Adrenal gland (tissue), 12 donors: ENCODE measurements around the gene RAB27B. TPM values are rescaled to one million over a fixed set of nuclear protein-coding genes. Genes with fewer than 3 reads are reported as not detected.

ENCODE experiments used
- DNase-seq, 7 donors: peaks; one replicate each; pipeline ENCODE4 v3.0.0-alpha.2; 2019 to 2020
- H3K27ac ChIP-seq, 5 donors: fragments of 200-600 bp; sonication (generic) in 4 of 5; 1 replicate in 3 of 5; 2 replicates in 2 of 5; pipeline versions ENCODE4 v1.5.1 to v1.8.0; 2016 to 2020; ENCODE audit warnings: mild to moderate bottlenecking in 1 of 5
- H3K27me3 ChIP-seq: fragments of 200-600 bp; 2 replicates; pipeline ENCODE4 v1.8.0; 2021
- H3K36me3 ChIP-seq, 2 donors: fragments of 200-600 bp; replicated peaks in 1 of 2; 1 replicate in 1 of 2; 2 replicates in 1 of 2; pipeline versions ENCODE4 v1.5.1 to v1.8.0; 2018 to 2022
- H3K4me1 ChIP-seq, 2 donors: fragments of 200-600 bp; replicated peaks in 1 of 2; 1 replicate in 1 of 2; 2 replicates in 1 of 2; pipeline versions ENCODE4 v1.5.1 to v1.8.0; 2018 to 2021
- H3K4me3 ChIP-seq, 4 donors: fragments of 200-600 bp; sonication (generic) in 3 of 4; one replicate each; pipeline ENCODE4 v1.5.1; 2016 to 2018
- H3K9me3 ChIP-seq, 3 donors: fragments of 200-600 bp; sonication (generic) in 1 of 3; replicated peaks in 1 of 3; 1 replicate in 2 of 3; 2 replicates in 1 of 3; pipeline versions ENCODE4 v1.5.1 to v1.8.0; 2016 to 2021
- POLR2A ChIP-seq, 2 donors: fragments of 450-650 bp; IDR thresholded peaks; one replicate each; pipeline ENCODE4 v1.6.1; 2017; ENCODE audit warnings: antibody characterized with exemption in 2 of 2, mild to moderate bottlenecking in 2 of 2, moderate library complexity in 1 of 2
- WGBS, 4 donors: extraction: QIAGEN DNeasy Blood & Tissue Kit in 2 of 4; methylation state at CpG; one replicate each; pipeline versions ENCODE4 v1.1.5 to v1.1.7; 2013 to 2017; 5-methylcytosine and 5-hydroxymethylcytosine counted together
- intact Hi-C, 2 donors: fragments of 100-400 bp; cut with DNase I; formaldehyde crosslinking; loops; one replicate each; pipeline versions ENCODE4 v1.14.1 to v1.15.0; 2022 to 2023
- polyA plus RNA-seq, 3 donors: library from polyadenylated mRNA; stranded (reverse); fragments of 200-250 nt in 2 of 3; fragments of 350-450 nt in 1 of 3; fragmentation: Illumina TruSeq in 1 of 3; extraction: RNeasy Lipid Tissue Mini Kit (QIAGEN cat#74804) in 1 of 3; gene quantifications; one replicate each; pipeline ENCODE4 v1.2.3, GENCODE V29; 2013 to 2014
- total RNA-seq, 9 donors: library from RNA; depleted of rRNA in 4 of 9; stranded (reverse); fragments of >200 nt in 4 of 9; fragments of 120-200 nt in 1 of 9; fragmentation: NEBNext Ultra II Directional in 1 of 9; extraction: Animal tissue kit (Norgen Biotek cat#: 25700) in 1 of 9; gene quantifications; one replicate each; pipeline versions ENCODE4 v1.1.0 to v1.2.4, GENCODE V29; 2013 to 2023
- TF ChIP-seq, protein P1 (sequence below), 6 experiments: fragments of 450-650 bp in 4 of 6; fragments of 200-600 bp in 2 of 6; sonication (generic) in 1 of 6; IDR thresholded peaks; 1 replicate in 5 of 6; 2 replicates in 1 of 6; pipeline versions ENCODE4 v1.5.1 to v1.8.0; 2016 to 2021; ENCODE audit warnings: antibody characterized with exemption in 6 of 6, mild to moderate bottlenecking in 2 of 6, moderate library complexity in 1 of 6
- donor health status: healthy with polysubstance abuse.
- donor health status: Bipolar disorder and iron deficiency.
- donor health status: DM: yes; HTN: yes; CAD: no.
- donor health status: DM: no; HTN: no; CAD: no.
- donor health status: DM: no; HTN: no; CAD: no.
- donor health status: DM: yes; HTN: yes; CAD: no.

RAB27B gene
- total and polyA plus RNA-seq, 12 donors, result 0.04 to 3.9 (median 1.1) TPM; not detected in 3

DNA sequence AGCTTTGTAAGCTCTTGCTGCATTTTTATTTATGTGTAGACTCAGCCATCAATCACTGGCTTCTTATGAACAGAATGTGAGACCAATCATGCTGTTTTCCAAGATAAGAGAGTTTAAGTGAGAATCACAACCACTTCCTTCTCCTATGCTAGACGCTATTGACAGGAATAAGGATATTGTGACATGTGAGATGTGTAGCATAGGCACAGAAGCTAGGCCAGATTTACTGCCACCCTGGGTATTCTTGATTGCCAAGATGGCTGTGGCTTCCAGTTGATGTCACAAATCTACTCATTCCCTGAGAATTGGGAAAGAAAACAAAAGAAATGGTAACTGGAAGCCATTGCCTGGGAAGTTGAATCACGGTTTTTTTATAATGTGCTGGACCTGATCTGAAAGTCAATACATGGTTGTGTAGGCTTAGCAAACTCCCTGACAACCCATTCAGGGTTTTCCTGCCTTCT, 49.9 kb downstream of the RAB27B start:
- H3K27ac ChIP-seq, result no peak overlapping the region
- H3K4me3 ChIP-seq, result no peak overlapping the region
- TF ChIP-seq, protein P1, sequence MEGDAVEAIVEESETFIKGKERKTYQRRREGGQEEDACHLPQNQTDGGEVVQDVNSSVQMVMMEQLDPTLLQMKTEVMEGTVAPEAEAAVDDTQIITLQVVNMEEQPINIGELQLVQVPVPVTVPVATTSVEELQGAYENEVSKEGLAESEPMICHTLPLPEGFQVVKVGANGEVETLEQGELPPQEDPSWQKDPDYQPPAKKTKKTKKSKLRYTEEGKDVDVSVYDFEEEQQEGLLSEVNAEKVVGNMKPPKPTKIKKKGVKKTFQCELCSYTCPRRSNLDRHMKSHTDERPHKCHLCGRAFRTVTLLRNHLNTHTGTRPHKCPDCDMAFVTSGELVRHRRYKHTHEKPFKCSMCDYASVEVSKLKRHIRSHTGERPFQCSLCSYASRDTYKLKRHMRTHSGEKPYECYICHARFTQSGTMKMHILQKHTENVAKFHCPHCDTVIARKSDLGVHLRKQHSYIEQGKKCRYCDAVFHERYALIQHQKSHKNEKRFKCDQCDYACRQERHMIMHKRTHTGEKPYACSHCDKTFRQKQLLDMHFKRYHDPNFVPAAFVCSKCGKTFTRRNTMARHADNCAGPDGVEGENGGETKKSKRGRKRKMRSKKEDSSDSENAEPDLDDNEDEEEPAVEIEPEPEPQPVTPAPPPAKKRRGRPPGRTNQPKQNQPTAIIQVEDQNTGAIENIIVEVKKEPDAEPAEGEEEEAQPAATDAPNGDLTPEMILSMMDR (IDR thresholded peaks at IDR 0.05), result no peak
- no peak for TF ChIP-seq POLR2A (IDR thresholded peaks at IDR 0.05)
- no peak for DNase-seq
- H3K36me3 ChIP-seq, result no peaks in the 10 kb centered on the region
- H3K9me3 ChIP-seq, result no peaks in the 10 kb centered on the region
- 67 to 81% (median 73%) methylated on average over 2 of the region's 2 CpGs for WGBS, 4 donors
- no peaks in the 10 kb centered on the region for H3K27me3 ChIP-seq
- no peaks in the 10 kb centered on the region for H3K4me1 ChIP-seq
- intact Hi-C loops, result no loop called here

GRCh38 chr18:54878659-54879358, 50.5 kb downstream of the RAB27B start:
- 72 to 82% (median 74%) methylated on average over 3 of the region's 3 CpGs for WGBS, 4 donors
- DNase-seq, result no peak
- Histone ChIP-seq H3K4me1 (no peaks in the 10 kb centered on the region), H3K9me3 (no peaks in the 10 kb centered on the region), H3K27me3 (no peaks in the 10 kb centered on the region), H3K4me3 (no peak overlapping the region), H3K27ac (no peak overlapping the region), H3K36me3 (no peaks in the 10 kb centered on the region)
- intact Hi-C loops, result no loop called here
- no peak for TF ChIP-seq POLR2A (IDR thresholded peaks at IDR 0.05)
- TF ChIP-seq, protein P1 (IDR thresholded peaks at IDR 0.05), result no peak

DNA sequence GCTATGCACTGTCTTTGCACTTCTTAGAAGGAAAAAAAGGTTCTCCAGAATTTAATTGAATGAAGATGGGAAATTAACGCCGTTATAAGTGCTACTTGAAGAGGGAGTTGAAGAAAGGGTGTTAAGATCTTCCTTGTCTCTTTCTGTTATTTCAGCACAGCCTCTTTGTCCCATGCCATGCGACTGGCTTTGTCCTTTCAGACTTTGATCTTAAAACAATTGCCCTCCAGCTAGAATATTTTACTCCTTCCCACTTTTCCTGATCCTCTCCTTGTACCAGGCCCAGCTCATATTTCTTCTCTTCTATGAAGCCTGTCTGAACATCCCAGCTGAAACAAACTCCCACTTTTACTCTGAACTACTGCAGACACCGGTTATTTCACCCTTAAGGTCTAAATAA, 51.4 kb downstream of the RAB27B start:
- Histone ChIP-seq H3K4me1 (no peaks in the 10 kb centered on the region), H3K27ac (no peak overlapping the region), H3K4me3 (no peak overlapping the region), H3K27me3 (no peaks in the 10 kb centered on the region), H3K9me3 (no peaks in the 10 kb centered on the region), H3K36me3 (no peaks in the 10 kb centered on the region)
- intact Hi-C loops, result no loop called here
- 75 to 85% (median 82%) methylated on average over 4 of the region's 4 CpGs for WGBS, 4 donors
- DNase-seq, result no peak
- no peak for TF ChIP-seq POLR2A (IDR thresholded peaks at IDR 0.05)
- TF ChIP-seq, protein P1 (IDR thresholded peaks at IDR 0.05), result no peak

DNA sequence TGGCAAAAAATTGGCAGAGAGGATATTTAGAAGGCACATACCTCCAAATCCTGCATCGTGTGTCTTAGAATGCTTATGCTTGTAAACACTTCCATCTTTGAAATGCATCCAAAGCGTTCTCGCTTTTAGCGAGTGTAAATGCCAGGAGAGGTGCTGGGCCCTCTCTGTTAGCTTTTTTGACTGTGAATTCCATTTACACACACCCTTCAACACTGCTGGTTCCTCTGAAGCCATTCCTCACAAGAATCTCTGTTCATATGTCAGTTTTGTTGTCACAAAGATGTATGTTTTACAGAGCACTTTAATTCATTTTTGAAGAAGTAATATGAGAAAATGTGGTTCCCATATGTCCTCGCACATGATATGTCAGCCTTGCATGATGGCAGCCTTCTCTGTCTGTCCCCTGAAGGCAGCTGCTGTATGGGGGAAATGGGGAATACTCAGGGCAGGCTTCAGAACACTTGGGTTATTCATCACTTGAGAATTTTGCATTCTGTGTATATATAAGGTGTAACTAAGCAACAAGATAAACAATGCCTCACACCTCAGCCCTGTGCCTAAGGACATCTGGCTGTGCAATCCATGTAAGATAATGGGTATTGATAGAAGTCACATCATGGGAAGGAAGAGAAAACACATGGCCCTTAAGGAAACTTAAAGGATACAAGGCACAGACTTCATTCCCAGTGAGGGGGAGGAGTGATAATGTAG, 52.3 kb downstream of the RAB27B start:
- no peaks in the 10 kb centered on the region for H3K27me3 ChIP-seq
- H3K4me3 ChIP-seq, result no peak overlapping the region
- H3K27ac ChIP-seq, result no peak overlapping the region
- H3K9me3 ChIP-seq, result no peaks in the 10 kb centered on the region
- no peak for DNase-seq
- H3K36me3 ChIP-seq, result no peaks in the 10 kb centered on the region
- TF ChIP-seq, protein P1 (IDR thresholded peaks at IDR 0.05), result no peak
- intact Hi-C loops, result no loop called here
- H3K4me1 ChIP-seq, result no peaks in the 10 kb centered on the region
- 65 to 83% (median 76%) methylated on average over 5 of the region's 5 CpGs for WGBS, 4 donors
